ENCODE data around the gene HYCC1.

HYCC1 gene

GRCh38 chr7:23016345-23017253 lies 2.7 kb upstream of the HYCC1 start:
- DNase-seq = no peak

- no peak for DNase-seq
Measured at GRCh38 chr7:23014681-23015080, 751 bp upstream of the HYCC1 start.

- peak; percentile 34 to 42 for DNase-seq
Measured at GRCh38 chr7:23012908-23013714, 819 bp downstream of the HYCC1 start.

GRCh38 chr7:23012186-23012585 lies 1.7 kb downstream of the HYCC1 start:
- DNase-seq = no peak

GRCh38 chr7:23011222-23011924 lies 2.6 kb downstream of the HYCC1 start:
- DNase-seq = no peak

GRCh38 chr7:23009303-23009702 lies 4.6 kb downstream of the HYCC1 start:
- DNase-seq = no peak

- DNase-seq = no peak
Measured at GRCh38 chr7:23004247-23004520, 9.7 kb downstream of the HYCC1 start.

- DNase-seq = no peak
Measured at GRCh38 chr7:23003505-23004246, 10.3 kb downstream of the HYCC1 start.

GRCh38 chr7:23002698-23003097 lies 11.2 kb downstream of the HYCC1 start:
- no peak for DNase-seq

- no peak for DNase-seq
Measured at GRCh38 chr7:23001610-23002009, 12.3 kb downstream of the HYCC1 start.

- DNase-seq = no peak
Measured at GRCh38 chr7:23000597-23001360, 13.2 kb downstream of the HYCC1 start.

- no peak for DNase-seq
Measured at GRCh38 chr7:22998519-22998896, 15.4 kb downstream of the HYCC1 start.

- no peak for DNase-seq
Measured at GRCh38 chr7:22997871-22998518, 15.9 kb downstream of the HYCC1 start.

GRCh38 chr7:22996470-22996869 lies 17.5 kb downstream of the HYCC1 start:
- DNase-seq = no peak

- no peak for DNase-seq
Measured at GRCh38 chr7:22995011-22995410, 18.9 kb downstream of the HYCC1 start.

GRCh38 chr7:22992874-22993840 lies 20.8 kb downstream of the HYCC1 start:
- DNase-seq = no peak

- no peak for DNase-seq
Measured at GRCh38 chr7:22990588-22990949, 23.4 kb downstream of the HYCC1 start.

- DNase-seq = no peak
Measured at GRCh38 chr7:22989643-22990587, 24.0 kb downstream of the HYCC1 start.

GRCh38 chr7:22985436-22985835 lies 28.5 kb downstream of the HYCC1 start:
- no peak for DNase-seq
